Tongue (tissue), 2 donors: ENCODE measurements around the gene GTPBP6. TPM values are rescaled to one million over a fixed set of nuclear protein-coding genes. Genes with fewer than 3 reads are reported as not detected.
A peak's percentile ranks its signal among the peaks of the same experiment; 100 is the strongest.

Experiments
- DNase-seq: peaks from one replicate; pipeline ENCODE4 v3.0.0-alpha.2; 2015
- total RNA-seq: library from RNA; depleted of rRNA; stranded (reverse); fragments of >200 nt; gene quantifications from one replicate; pipeline ENCODE4 v1.2.3, GENCODE V29; 2014

Gene GTPBP6
- total RNA-seq = 30.3 TPM

GRCh38 chrX:318739-319578 is at the start of gene GTPBP6:
Gene GTPBP6, minus strand, starts transcription at chrX:318796. Its CDS starts 9 bp downstream, at chrX:318787.
- peak; percentile 100 for DNase-seq

- no peak for DNase-seq
Observed at GRCh38 chrX:367866-368265, 49.3 kb upstream of the GTPBP6 start.

DNA sequence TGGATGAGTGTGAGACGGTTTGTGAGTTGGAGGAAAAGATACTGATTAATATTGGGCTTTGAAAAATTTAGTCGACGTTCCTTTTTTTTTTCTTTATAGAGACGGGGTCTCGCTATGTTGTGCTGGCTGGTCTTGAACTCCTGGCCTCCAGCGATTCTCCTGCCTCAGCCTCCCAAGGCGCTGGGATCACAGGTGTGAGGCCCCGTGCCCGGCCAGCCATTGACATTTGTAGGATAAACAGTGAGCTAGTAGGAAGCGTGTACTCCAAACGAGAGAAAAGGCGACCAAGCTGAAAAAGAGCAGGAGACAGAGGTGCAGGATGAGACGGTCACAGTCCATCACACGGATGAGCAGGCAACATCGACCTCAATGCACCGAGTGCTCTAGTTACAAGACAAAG is 48.8 kb upstream of the GTPBP6 start:
- DNase-seq = no peak

- DNase-seq = no peak
Observed at GRCh38 chrX:363621-364375, 45.2 kb upstream of the GTPBP6 start.

DNA sequence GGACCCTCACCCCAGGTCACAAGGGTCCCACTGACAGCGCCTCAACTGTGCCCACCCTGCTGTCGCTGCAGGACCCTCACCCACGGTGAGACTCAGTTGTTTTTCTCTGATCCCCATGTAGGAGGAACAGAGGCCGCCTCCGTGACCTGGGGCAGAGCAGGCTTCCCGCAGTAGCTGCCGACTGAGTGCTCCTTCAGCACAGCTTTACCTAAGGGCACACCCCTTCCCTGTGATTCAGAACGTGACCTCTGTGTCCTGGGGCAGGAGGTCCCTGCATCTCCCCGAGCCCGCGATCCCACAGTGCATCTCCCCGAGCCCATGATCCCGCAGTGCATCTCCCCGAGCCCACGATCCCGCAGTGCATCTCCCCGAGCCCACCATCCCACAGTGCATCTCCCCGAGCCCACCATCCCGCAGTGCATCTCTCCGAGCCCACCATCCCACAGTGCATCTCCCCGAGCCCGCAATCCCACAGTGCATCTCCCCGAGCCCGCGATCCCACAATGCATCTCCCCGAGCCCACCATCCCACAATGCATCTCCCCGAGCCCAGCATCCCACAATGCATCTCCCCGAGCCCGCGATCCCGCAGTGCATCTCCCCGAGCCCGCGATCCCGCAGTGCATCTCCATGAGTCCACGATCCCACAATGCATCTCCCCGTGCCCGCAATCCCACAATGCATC is 44.5 kb upstream of the GTPBP6 start:
- DNase-seq = no peak

DNA sequence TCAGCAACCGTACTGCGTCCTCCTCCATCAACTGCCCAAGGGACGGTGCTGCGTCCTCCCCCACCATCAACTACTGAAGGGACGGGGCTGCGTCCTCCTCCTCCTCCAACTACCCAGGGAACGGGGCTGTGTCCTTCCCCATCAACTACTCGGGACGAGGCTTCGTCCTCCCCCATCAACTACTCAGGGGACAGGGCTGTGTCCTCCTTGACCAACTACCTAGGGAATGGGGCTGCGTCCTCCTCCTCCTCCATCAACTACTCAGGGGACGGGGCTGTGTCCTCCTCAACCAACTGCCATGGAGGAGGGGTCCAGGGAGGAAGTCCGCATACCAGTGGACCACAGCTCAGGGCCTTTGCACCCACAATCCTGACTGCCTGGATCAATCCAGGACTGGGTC is 43.8 kb upstream of the GTPBP6 start:
- no peak for DNase-seq

DNA sequence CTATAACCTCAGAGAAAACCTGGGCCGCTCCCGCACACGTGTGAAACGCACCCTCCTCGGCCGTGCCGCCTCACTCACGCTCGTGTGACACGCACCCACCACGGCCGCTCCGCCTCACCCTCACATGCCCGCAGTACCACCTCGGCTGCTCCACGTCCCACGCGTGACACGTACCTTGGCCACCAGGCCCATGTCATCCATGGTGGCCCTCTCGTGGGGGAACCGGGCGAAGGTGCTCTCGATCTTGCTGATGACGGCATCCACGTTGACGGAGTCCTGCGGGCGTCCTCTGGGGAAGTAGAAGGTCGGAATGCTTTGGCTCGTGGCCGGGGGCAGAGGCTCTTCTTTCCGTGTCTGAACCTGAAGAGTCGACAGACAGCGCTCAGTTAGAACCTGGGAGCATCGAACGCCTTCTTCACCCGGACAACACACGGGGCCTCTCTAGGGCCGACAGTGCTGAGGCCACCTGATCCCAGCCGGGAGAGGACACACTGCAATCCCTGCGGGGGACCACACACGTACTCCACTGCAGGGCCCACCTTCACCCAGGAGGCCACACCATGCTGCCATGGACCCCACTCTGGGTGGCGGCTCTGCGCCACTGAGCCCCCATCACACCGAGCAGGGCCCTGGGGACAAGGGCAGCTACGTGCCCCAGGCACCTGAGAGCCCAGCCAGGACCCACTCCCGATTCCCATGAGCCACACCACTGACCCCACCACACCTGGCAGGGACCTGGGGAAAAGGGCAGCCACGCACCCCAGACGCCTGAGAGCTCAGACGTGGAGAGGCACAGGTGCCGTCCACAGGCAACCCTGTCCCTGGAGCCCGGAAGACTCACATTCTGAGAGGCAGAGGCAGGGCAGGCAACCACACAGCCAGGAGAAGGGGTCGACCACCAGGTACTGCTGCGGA is 42.9 kb upstream of the GTPBP6 start:
- no peak for DNase-seq

- no peak for DNase-seq
Observed at GRCh38 chrX:360496-361150, 42.0 kb upstream of the GTPBP6 start.

DNA sequence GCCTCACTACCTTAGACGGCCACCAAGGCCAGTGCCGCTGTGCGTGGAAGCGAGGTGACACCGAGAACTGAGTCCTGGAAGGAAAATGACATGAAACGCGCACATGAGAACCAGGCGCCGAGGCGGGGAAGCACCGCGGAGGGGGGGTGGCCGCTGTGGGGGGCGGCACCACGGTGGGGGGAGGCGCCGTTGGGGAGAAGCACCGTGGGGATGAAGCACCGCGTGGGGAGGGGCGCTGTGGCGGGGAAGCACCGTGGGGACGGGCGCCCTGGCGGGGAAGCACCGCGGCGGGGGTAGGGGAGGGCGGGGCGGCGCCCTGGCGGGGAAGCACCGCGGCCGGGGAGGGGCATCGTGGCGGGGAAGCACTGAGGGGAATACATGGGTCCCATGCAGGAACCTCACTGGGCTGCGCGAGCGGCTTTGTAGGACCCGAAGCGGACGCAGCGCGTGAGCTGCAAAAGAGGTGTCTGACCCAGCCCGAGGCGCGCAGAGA is 40.1 kb upstream of the GTPBP6 start:
- no peak for DNase-seq

GRCh38 chrX:357693-358471 is 39.3 kb upstream of the GTPBP6 start:
- DNase-seq = no peak

- no peak for DNase-seq
Observed at GRCh38 chrX:357035-357692, 38.6 kb upstream of the GTPBP6 start.

DNA sequence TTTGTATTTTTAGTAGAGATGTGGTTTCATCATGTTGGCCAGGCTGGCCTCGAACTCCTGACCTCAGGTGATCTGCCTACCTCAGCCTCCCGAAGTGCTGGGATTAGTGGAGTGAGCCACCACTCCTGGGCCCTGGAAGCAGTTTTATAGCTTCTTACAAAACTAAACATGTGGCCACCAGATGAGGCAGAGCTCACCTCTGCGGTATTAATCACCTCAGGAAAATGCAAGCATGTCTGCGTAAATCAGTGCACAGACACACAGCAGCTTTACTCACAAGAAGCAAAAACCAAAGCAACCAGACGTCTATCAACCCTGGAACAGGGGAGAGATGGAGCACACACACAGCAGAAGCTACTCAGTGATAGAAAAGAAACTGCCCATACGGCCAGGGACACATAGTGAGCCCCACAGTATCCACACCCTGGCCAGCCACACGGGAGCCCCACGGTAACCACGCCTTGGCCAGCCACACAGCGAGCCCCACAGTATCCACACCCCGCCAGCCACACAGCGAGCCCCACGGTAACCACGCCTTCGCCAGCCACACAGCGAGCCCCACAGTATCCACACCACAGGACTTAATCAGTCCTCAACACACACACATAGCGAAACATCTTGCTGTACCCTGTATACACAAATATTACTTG is 37.9 kb upstream of the GTPBP6 start:
- no peak for DNase-seq

- DNase-seq = no peak
Observed at GRCh38 chrX:355329-356050, 36.9 kb upstream of the GTPBP6 start.

DNA sequence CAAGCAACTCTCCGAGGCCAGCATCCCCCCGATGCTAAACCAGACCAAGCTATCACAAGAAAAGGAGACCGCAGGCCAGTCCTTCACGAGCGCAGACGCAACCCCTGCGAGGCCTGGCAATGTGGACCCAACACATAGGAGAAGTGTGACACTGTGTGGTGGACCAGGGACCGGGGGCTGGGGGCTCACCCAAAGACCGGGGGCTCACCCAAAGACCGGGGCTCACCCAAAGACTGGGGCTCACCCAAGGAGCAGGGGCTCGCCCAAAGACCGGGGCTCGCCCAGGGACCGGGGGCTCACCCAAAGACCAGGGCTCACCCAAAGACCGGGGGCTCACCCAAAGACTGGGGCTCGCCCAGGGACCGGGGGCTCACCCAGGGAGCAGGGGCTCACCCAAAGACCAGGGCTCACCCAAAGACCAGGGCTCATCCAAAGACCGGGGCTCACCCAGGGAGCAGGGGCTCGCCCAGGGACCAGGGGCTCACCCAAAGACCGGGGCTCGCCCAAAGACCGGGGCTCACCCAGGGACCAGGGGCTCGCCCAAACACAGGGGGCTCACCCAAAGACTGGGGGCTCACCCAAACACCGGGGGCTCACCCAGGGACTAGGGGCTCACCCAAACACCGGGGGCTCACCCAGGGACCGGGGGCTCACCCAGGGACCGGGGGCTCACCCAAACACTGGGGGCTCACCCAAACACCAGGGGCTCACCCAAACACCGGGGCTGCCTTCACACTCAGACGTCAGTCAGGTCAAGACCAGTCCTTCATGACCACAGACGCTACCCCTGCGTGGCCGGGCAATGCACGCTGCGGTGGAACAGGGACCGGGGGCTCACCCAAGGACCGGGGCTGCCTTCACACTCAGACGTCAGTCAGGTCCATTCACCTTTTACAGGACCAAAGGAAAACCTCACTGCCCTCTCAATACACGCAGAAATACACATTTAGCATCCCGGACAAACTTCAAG is 35.3 kb upstream of the GTPBP6 start:
- no peak for DNase-seq

DNA sequence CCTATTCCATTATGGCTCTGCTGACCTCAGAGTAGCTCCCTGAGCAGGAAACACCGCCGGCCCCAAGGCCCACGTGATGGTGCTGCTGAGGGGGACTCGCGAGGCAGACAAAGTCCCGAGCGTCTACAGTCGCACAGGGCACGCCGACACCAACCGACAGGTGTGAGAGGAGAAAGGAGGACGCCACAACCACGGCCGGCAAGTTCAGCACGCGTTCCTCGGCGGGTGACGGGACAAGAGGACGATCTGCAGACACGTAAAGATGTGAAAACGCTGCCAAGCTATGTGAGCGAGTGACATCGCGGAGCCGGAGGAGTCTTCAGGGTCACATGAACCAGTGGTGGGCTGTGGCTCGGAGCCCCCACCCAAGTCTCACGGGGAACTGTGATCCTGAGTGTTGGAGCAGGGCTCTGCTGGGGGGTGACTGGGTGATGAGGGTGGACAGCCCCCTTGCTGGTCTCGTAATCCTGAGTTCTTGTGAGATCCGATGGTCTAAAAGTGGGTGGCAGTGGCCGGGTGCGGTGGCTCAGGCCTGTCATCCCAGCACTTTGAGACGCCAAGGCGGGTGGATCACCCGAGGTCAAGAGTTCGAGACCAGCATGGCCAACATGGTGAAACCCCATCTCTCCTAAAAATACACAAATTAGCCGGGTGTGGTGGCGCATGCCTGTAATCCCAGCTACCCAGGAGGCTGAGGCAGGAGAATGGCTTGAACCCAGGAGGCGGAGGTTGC is 34.2 kb upstream of the GTPBP6 start:
- no peak for DNase-seq

- DNase-seq = no peak
Observed at GRCh38 chrX:352181-352580, 33.6 kb upstream of the GTPBP6 start.

GRCh38 chrX:351736-352135 is 33.1 kb upstream of the GTPBP6 start:
- DNase-seq = no peak
